Activated T-helper 9 cell treated with anti-CD3 and anti-CD28 coated beads, Interleukin-2, amount 50 U/mL, for 16 hours (primary cell): Measurements from ENCODE around the gene IKBKE.

Experiments used
- DNase-seq: peaks from one replicate; pipeline ENCODE4 v3.0.0-alpha.2; 2020; ENCODE audit warnings: low read depth

The IKBKE gene

DNA sequence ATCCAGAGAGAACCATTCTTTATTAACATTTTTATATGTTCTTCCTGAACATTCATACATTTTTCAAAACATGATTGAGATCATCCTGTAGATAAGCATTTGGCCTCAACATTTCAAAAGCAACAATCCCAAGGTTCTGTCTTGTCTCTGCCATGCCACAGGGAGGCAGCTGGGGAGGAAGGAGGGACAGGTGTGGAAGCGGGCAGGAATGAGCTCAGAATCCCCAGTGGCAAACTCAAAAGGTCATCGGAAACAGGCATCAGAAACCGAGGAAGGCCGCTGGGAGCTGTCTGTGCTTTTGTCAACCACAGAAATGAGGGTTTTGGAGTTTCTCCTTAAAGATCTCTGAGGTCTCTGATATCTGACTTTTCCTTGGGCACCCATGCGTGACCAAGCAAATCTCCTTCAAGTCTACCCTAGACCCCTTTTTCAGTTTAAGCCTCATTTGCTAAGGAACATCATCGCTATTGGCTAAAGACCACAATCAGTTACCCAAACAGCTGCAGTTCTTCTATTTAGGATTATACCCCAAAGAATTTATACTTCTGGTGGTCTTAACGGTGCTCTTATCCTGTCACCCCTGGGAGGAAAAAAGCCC lies 71.1 kb downstream of the IKBKE start:
- DNase-seq, result no peak

DNA sequence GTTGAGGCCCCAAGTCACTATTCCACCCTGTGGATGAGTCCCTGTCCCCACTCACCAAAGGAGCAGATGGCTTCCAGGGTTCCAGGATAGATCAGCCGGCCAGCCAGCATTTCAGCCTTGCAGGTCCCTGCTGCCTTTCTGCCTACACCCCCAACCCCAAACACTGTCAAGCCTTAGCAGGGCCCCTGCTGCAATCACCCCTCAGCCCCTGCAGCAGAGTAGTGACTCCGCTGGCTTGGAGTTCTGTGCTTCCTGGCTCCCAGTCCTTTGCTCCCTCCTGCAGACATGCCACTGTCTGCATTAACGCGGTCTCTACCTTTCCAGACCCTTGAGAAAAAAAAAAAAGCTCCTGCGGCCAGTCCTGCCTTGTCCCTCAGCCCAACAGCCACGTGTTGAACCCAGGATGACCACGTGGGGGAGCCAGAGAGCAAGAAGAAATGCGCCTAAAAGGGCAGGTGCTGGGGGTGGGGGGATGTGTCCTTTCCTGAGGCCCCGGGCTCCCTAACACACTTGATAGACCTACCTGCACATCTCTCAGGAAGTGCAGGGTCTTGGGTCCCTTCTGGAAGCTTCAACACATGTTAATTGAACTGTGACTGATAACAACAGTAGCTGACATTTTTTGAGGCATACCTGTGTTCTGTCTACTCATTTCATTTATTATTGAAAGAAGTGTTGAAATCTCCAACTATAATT lies 74.4 kb downstream of the IKBKE start:
- peak; percentile 73 for DNase-seq

DNA sequence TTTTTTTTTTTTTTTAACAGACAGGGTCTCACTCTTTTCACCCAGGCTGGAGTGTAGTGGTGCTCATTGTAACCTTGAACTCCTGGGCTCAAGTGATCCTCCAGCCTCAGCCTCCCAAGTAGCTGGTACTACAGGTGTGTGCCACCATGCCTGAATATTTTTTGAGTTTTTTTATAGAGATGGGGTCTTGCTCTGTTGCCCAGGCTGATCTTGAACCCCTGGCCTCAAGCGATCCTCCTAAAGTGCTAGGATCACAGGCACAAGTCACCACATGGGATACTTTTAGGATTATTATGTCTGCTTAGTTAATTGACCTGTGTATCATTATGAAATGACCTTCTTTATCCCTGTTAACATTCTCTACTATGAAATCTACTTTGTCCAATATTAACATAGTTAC lies 75.1 kb downstream of the IKBKE start:
- DNase-seq, result no peak
